T-cell (primary cell): Measurements from ENCODE around the gene CTNND2. TPM values are rescaled to one million over a fixed set of nuclear protein-coding genes. Genes with fewer than 3 reads are reported as not detected.

Source experiments
- ATAC-seq, 4 experiments: fragments of 200-7000 bp in 3 of 4; fragments of 150-1000 bp in 1 of 4; cut with Tn5 transposase; replicated peaks in 1 of 4; 1 replicate in 3 of 4; 2 replicates in 1 of 4; pipeline ENCODE4 v1.10.0; 2021; ENCODE audit warnings: moderate library complexity in 3 of 4, mild to moderate bottlenecking in 2 of 4, moderate number of reproducible peaks in 1 of 4
- CTCF ChIA-PET, 2 donors: fragments of 300-600 bp; sonication (Branson Sonifier 250); formaldehyde crosslinking; loops; one replicate each; lab custom pipeline; 2022; ENCODE audit warnings: antibody characterized with exemption in 2 of 2; lab: Charles Lee
- POLR2A ChIA-PET, 2 donors: fragments of 300-600 bp; sonication (Branson Sonifier 250); formaldehyde crosslinking; loops; one replicate each; lab custom pipeline; 2022; ENCODE audit warnings: antibody characterized with exemption in 2 of 2; lab: Charles Lee
- DNase-seq, 35 experiments: peaks; one replicate each; pipeline versions ENCODE4 v3.0.0 to v3.0.0-alpha.2; 2013 to 2023
- H3K27ac ChIP-seq: one replicate; pipeline ENCODE4 v1.5.1; 2013; ENCODE audit warnings: low read length
- H3K27me3 ChIP-seq, 2 experiments: replicated peaks in 1 of 2; 1 replicate in 1 of 2; 2 replicates in 1 of 2; pipeline versions ENCODE4 v1.6.1 to v1.7.0; 2013; ENCODE audit warnings: low read length in 1 of 2, mixed read lengths in 1 of 2; ENCODE audit not compliant: control insufficient read depth in 2 of 2, insufficient read depth in 2 of 2; ENCODE audit errors: extremely low read depth in 1 of 2
- H3K36me3 ChIP-seq, 2 donors: 1 replicate in 1 of 2; 2 replicates in 1 of 2; pipeline versions ENCODE4 v1.6.1 to v1.7.0; 2013; ENCODE audit warnings: low read length in 1 of 2; ENCODE audit not compliant: control insufficient read depth in 2 of 2, insufficient read depth in 1 of 2; ENCODE audit errors: extremely low read depth in 1 of 2
- H3K4me1 ChIP-seq, 2 experiments: 1 replicate in 1 of 2; 2 replicates in 1 of 2; pipeline versions ENCODE4 v1.6.1 to v1.7.0; 2013; ENCODE audit warnings: low read length in 2 of 2, mixed read lengths in 1 of 2; ENCODE audit not compliant: insufficient read depth in 2 of 2, control insufficient read depth in 1 of 2; ENCODE audit errors: extremely low read depth in 1 of 2
- H3K4me3 ChIP-seq, 2 donors: 1 replicate in 1 of 2; 2 replicates in 1 of 2; pipeline versions ENCODE4 v1.5.1 to v1.7.0; 2013; ENCODE audit warnings: mild to moderate bottlenecking in 2 of 2, low read length in 1 of 2, moderate library complexity in 1 of 2; ENCODE audit not compliant: control insufficient read depth in 1 of 2; ENCODE audit errors: extremely low read depth in 1 of 2
- H3K9me3 ChIP-seq: 2 replicates; pipeline ENCODE4 v1.7.0; 2013
- H3K27ac Mint-ChIP-seq, 2 donors: one replicate each; pipeline ENCODE4 v1.8.0; 2020 to 2021; ENCODE audit warnings: mild to moderate bottlenecking in 2 of 2, mixed read lengths in 2 of 2
- H3K27me3 Mint-ChIP-seq, 2 donors: one replicate each; pipeline ENCODE4 v1.8.0; 2021 to 2022; ENCODE audit warnings: mixed read lengths in 2 of 2
- H3K36me3 Mint-ChIP-seq: one replicate; pipeline ENCODE4 v1.8.0; 2021; ENCODE audit warnings: mixed read lengths
- H3K4me1 Mint-ChIP-seq, 3 donors: one replicate each; pipeline ENCODE4 v1.8.0; 2020 to 2022; ENCODE audit warnings: mixed read lengths in 3 of 3, mild to moderate bottlenecking in 1 of 3
- H3K4me3 Mint-ChIP-seq, 3 donors: one replicate each; pipeline ENCODE4 v1.8.0; 2020 to 2022; ENCODE audit warnings: mild to moderate bottlenecking in 3 of 3, mixed read lengths in 3 of 3, moderate library complexity in 3 of 3
- H3K9me3 Mint-ChIP-seq, 3 donors: one replicate each; pipeline ENCODE4 v1.8.0; 2020 to 2022; ENCODE audit warnings: mixed read lengths in 3 of 3
- WGBS: methylation state at CpG from one replicate; pipeline ENCODE4 v1.1.5; 2013; ENCODE audit warnings: missing lambda C conversion rate; ENCODE audit not compliant: insufficient coverage; 5-methylcytosine and 5-hydroxymethylcytosine counted together
- total RNA-seq, 35 experiments: library from RNA in 6 of 35; stranded (reverse) in 6 of 35; fragments of 120-200 nt in 1 of 35; gene quantifications; one replicate each; pipeline versions ENCODE4 v1.2.1 to v1.2.4 and lab custom pipeline; 2013 to 2026

Gene CTNND2
- total RNA-seq, 5 donors from 2014 or later (not counting 1 experiment from before 2014, with no cell fraction given) = 0.22 TPM; not detected in 4

DNA sequence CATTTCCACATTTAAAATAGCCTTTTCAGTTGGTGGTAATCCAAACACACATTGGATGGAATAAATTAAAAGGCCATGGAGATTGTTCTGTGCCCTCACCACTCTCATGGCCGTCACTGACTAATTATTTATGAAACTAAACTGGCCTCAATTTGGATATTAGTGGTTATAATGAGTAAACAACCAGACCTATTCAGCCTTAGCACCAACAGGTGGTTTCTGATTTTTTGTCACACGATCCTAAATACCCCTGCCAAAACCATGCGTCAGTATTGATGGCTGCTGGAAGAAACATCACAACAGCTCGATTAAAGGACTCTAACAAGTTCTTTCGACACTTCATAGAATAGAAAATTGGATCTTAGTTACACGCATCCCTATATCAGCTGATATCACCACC is 867.2 kb downstream of the CTNND2 start:
- no peaks in the 10 kb centered on the region for H3K9me3 ChIP-seq
- no peak overlapping the region for H3K4me3 Mint-ChIP-seq
- H3K36me3 Mint-ChIP-seq = no peaks in the 10 kb centered on the region
- DNase-seq (no peak), ATAC-seq (no peak)
- no peaks in the 10 kb centered on the region for H3K27me3 ChIP-seq
- no peaks in the 10 kb centered on the region for H3K36me3 ChIP-seq
- peaks cover 2 to 3% of the 10 kb centered on the region in 2 donors for H3K27me3 Mint-ChIP-seq
- no peak overlapping the region for H3K27ac ChIP-seq
- ChIA-PET POLR2A (no interaction called here), CTCF (no interaction called here)
- no peaks in the 10 kb centered on the region for H3K4me1 ChIP-seq
- H3K4me1 Mint-ChIP-seq = no peaks in the 10 kb centered on the region
- no peaks in the 10 kb centered on the region for H3K9me3 Mint-ChIP-seq
- no peak overlapping the region for H3K4me3 ChIP-seq
- H3K27ac Mint-ChIP-seq = no peak overlapping the region
- WGBS = 100% methylated on average over 1 of the region's 6 CpGs

DNA sequence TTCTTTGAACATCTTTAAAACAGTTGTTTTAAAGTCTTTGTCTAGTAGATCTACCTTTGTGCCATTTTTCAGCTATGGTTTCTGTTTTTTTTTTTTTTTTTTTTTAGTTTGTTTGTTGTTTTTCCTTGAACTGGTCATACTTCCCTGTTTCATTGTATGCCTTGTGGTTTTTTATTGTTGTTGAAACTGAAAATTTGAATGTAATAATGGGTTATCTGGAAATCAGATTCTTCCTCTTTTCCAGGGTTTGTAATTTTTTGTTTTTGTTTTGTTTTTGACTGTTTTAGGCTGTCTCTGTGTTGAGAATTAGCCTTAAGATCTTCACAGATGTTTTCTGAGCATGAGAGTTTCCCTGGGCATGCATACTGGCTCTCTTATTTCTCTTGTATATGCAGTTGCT is 873.6 kb downstream of the CTNND2 start:
- DNase-seq (no peak), ATAC-seq (no peak)
- Mint-ChIP-seq H3K9me3 (peaks cover 12 to 23% (median 18%) of the 10 kb centered on the region in 3 donors), H3K36me3 (no peaks in the 10 kb centered on the region), H3K27ac (no peak overlapping the region), H3K4me3 (no peak overlapping the region), H3K27me3 (no peaks in the 10 kb centered on the region), H3K4me1 (no peaks in the 10 kb centered on the region)
- Histone ChIP-seq H3K9me3 (no peaks in the 10 kb centered on the region), H3K36me3 (no peaks in the 10 kb centered on the region), H3K27me3 (no peaks in the 10 kb centered on the region), H3K27ac (no peak overlapping the region), H3K4me1 (no peaks in the 10 kb centered on the region), H3K4me3 (no peak overlapping the region)
- POLR2A ChIA-PET = no interaction called here
- CTCF ChIA-PET = interaction anchor here in 1 of 2 donors (0.7 kb wide), 1 partner anchor 8 kb away, joined by 4 read pairs; no protein-coding TSS in a partner anchor

DNA sequence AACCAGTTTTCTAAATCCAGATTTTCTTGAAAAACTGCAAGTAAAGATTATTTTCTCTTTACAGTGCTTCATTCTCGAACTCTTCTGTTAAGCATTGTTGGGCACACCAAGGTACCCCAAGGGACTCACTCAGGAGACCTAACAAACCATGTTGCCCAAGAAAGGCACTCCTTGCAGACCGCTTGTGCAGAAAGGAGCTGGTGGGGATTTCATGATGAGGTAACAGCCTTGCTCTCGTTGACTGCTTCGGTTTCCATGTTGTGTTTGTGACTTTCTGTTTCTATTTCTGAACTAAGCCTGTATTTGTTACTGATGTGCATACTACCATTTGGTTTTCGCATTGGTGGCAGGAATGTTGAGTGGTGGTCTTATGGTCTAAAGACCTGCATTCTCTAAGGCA is 876.6 kb downstream of the CTNND2 start:
- Histone ChIP-seq H3K9me3 (no peaks in the 10 kb centered on the region), H3K36me3 (no peaks in the 10 kb centered on the region), H3K4me3 (no peak overlapping the region), H3K27me3 (no peaks in the 10 kb centered on the region), H3K27ac (no peak overlapping the region), H3K4me1 (no peaks in the 10 kb centered on the region)
- DNase-seq (no peak), ATAC-seq (no peak)
- no peak overlapping the region for H3K27ac Mint-ChIP-seq
- ChIA-PET CTCF (no interaction called here), POLR2A (no interaction called here)
- no peaks in the 10 kb centered on the region for H3K36me3 Mint-ChIP-seq
- peaks cover 12 to 23% (median 18%) of the 10 kb centered on the region in 3 donors for H3K9me3 Mint-ChIP-seq
- H3K4me1 Mint-ChIP-seq = no peaks in the 10 kb centered on the region
- WGBS = 70% methylated on average over 2 of the region's 5 CpGs
- peaks cover 0 to 1% of the 10 kb centered on the region in 2 donors for H3K27me3 Mint-ChIP-seq
- H3K4me3 Mint-ChIP-seq = no peak overlapping the region

DNA sequence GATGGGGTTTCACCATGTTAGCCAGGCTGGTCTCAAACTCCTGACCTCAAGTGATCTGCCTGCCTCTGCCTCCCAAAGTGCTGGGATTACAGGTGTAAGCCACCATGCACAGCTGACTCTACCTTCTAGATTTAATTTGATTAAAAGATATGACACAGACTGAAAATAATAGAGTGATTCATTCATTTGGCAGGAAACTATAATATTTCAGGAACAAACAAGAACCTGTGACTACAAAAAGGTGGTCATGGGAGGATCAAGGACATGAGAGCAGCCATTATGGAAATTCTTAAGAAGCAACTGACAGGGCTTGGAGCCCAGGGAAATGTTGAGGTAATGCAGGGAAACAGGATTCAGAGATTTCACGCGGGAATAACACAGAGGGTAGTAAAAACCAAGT is 877.7 kb downstream of the CTNND2 start:
- CTCF ChIA-PET = interaction anchor here in 1 of 2 donors (0.7 kb wide), 1 partner anchor 365 kb away, joined by 11 read pairs; no protein-coding TSS in a partner anchor
- Histone ChIP-seq H3K4me3 (no peak overlapping the region), H3K4me1 (no peaks in the 10 kb centered on the region), H3K36me3 (no peaks in the 10 kb centered on the region), H3K27me3 (no peaks in the 10 kb centered on the region), H3K9me3 (no peaks in the 10 kb centered on the region), H3K27ac (no peak overlapping the region)
- DNase-seq (no peak), ATAC-seq (no peak)
- H3K4me1 Mint-ChIP-seq = no peaks in the 10 kb centered on the region
- peaks cover 5 to 6% of the 10 kb centered on the region in 2 donors for H3K27me3 Mint-ChIP-seq
- WGBS = no CpG with 5 or more reads among the region's 2 CpGs
- POLR2A ChIA-PET = no interaction called here
- H3K27ac Mint-ChIP-seq = no peak overlapping the region
- H3K9me3 Mint-ChIP-seq = peaks cover 12 to 23% (median 18%) of the 10 kb centered on the region in 3 donors
- no peak overlapping the region for H3K4me3 Mint-ChIP-seq
- H3K36me3 Mint-ChIP-seq = no peaks in the 10 kb centered on the region

DNA sequence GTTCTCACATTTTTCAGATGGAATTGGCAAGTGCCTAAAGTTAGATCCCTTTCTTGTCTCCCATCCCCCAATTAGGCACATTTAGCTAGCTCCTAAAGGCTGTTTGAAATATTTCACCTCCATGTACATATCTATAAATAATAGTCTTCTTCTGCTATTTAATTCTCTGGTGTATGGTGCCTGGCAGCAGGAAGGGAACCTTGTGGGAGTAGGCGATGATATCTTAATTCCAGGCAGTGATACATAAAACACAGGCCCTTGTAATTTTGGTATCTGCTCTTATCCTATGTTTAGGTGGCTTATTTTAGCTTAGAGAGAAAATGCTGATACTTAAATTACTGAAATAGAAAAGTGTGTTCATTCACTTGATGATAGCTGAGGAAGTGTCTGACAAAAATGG is 880.3 kb downstream of the CTNND2 start:
- DNase-seq (no peak), ATAC-seq (no peak)
- ChIA-PET CTCF (no interaction called here), POLR2A (no interaction called here)
- Mint-ChIP-seq H3K27me3 (peaks cover 5 to 6% of the 10 kb centered on the region in 2 donors), H3K4me1 (no peaks in the 10 kb centered on the region), H3K4me3 (no peak overlapping the region), H3K36me3 (no peaks in the 10 kb centered on the region), H3K9me3 (no peaks in the 10 kb centered on the region), H3K27ac (no peak overlapping the region)
- Histone ChIP-seq H3K9me3 (no peaks in the 10 kb centered on the region), H3K27me3 (no peaks in the 10 kb centered on the region), H3K27ac (no peak overlapping the region), H3K36me3 (no peaks in the 10 kb centered on the region), H3K4me3 (no peak overlapping the region), H3K4me1 (no peaks in the 10 kb centered on the region)
- no CpG with 5 or more reads among the region's 1 CpG for WGBS

DNA sequence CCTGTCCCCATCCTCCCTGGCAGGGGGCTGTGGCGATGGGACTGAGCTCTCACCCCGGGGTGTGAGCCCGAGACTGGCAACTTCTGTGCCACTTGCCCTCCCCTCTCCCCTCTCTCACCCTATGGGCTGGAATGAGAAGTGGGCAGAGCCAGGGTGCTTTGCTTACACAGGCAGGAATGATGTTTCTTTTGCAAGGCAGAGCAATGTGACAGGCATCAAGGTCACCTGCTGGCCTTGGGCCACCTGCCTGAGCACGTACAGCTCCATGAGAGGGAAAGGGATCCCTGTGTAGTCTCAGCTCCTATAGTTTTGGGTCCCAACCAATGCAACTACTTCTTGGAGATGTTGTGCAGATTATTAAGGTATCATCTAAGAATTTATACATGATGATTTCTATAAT is 890.5 kb downstream of the CTNND2 start:
- ChIA-PET POLR2A (no interaction called here), CTCF (no interaction called here)
- Histone ChIP-seq H3K4me1 (no peaks in the 10 kb centered on the region), H3K27me3 (no peaks in the 10 kb centered on the region), H3K27ac (no peak overlapping the region), H3K4me3 (no peak overlapping the region), H3K9me3 (no peaks in the 10 kb centered on the region), H3K36me3 (no peaks in the 10 kb centered on the region)
- Mint-ChIP-seq H3K27me3 (no peaks in the 10 kb centered on the region), H3K27ac (no peak overlapping the region), H3K4me3 (no peak overlapping the region), H3K4me1 (no peaks in the 10 kb centered on the region), H3K9me3 (no peaks in the 10 kb centered on the region), H3K36me3 (no peaks in the 10 kb centered on the region)
- WGBS = no CpG with 5 or more reads among the region's 4 CpGs
- ATAC-seq = no peak
- DNase-seq = no peak

DNA sequence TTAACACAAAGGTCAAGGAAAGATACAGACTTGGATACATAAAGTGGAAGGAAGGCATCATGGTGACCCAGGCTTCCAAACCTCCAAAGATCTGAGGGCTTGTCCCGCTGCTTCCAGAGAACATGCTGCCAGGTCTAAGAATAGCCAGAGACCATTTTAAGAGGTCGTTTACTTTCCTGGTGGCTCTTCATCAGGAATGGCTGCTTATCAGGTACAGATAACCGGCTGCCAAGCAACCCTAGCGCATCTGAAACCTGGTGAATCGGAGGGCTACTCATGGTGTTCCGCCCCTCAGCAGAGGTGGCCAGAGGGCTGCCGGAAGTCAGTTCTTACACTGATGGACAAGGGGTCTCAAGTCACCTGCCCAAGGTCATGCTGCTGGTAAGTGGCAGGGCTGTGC is 892.0 kb downstream of the CTNND2 start:
- H3K27me3 Mint-ChIP-seq = no peaks in the 10 kb centered on the region
- no peaks in the 10 kb centered on the region for H3K36me3 Mint-ChIP-seq
- no peak for ATAC-seq
- no peak overlapping the region for H3K27ac Mint-ChIP-seq
- H3K4me1 ChIP-seq = no peaks in the 10 kb centered on the region
- H3K4me1 Mint-ChIP-seq = no peaks in the 10 kb centered on the region
- WGBS = 71% methylated on average over 7 of the region's 7 CpGs
- H3K4me3 ChIP-seq = no peak overlapping the region
- no peaks in the 10 kb centered on the region for H3K9me3 Mint-ChIP-seq
- POLR2A ChIA-PET = no interaction called here
- CTCF ChIA-PET = no interaction called here
- H3K27ac ChIP-seq = no peak overlapping the region
- H3K27me3 ChIP-seq = no peaks in the 10 kb centered on the region
- no peaks in the 10 kb centered on the region for H3K9me3 ChIP-seq
- no peak for DNase-seq
- no peak overlapping the region for H3K4me3 Mint-ChIP-seq
- H3K36me3 ChIP-seq = no peaks in the 10 kb centered on the region
